ENCODE measurements around the gene EPB41L3.

GRCh38 chr18:5500158-5500939, 43.4 kb downstream of the EPB41L3 start:
- TF ChIP-seq, protein P1, sequence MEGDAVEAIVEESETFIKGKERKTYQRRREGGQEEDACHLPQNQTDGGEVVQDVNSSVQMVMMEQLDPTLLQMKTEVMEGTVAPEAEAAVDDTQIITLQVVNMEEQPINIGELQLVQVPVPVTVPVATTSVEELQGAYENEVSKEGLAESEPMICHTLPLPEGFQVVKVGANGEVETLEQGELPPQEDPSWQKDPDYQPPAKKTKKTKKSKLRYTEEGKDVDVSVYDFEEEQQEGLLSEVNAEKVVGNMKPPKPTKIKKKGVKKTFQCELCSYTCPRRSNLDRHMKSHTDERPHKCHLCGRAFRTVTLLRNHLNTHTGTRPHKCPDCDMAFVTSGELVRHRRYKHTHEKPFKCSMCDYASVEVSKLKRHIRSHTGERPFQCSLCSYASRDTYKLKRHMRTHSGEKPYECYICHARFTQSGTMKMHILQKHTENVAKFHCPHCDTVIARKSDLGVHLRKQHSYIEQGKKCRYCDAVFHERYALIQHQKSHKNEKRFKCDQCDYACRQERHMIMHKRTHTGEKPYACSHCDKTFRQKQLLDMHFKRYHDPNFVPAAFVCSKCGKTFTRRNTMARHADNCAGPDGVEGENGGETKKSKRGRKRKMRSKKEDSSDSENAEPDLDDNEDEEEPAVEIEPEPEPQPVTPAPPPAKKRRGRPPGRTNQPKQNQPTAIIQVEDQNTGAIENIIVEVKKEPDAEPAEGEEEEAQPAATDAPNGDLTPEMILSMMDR (IDR thresholded peaks at IDR 0.05) = no peak
- TF ChIP-seq POLR2A (IDR thresholded peaks at IDR 0.05) = no peak

Measured in esophagus squamous epithelium (tissue), 4 donors.